Neural progenitor cell (in vitro differentiated cells): ENCODE data around the gene SORT1. TPM values are rescaled to one million over a fixed set of nuclear protein-coding genes. Genes with fewer than 3 reads are reported as not detected.

Source experiments
- DNase-seq: peaks from one replicate; pipeline ENCODE4 v3.0.0-alpha.2; 2016; ENCODE audit warnings: low spot score
- H2AFZ ChIP-seq: fragments of 200-600 bp; sonication (generic); replicated peaks from 2 replicates; pipeline ENCODE4 v1.6.1; 2016; ENCODE audit warnings: antibody characterized with exemption
- H3F3A ChIP-seq: fragments of 200-600 bp; sonication (generic); 2 replicates; pipeline ENCODE4 v1.6.1; 2016; ENCODE audit warnings: antibody characterized with exemption, low read depth
- H3K27ac ChIP-seq: fragments of 200-600 bp; sonication (generic); 2 replicates; pipeline ENCODE4 v1.5.1; 2016; ENCODE audit warnings: mild to moderate bottlenecking
- H3K27me3 ChIP-seq: fragments of 200-600 bp; sonication (generic); 2 replicates; pipeline ENCODE4 v1.6.1; 2016; ENCODE audit warnings: mild to moderate bottlenecking, moderate library complexity
- H3K36me3 ChIP-seq: fragments of 200-600 bp; sonication (generic); 2 replicates; pipeline ENCODE4 v1.5.1; 2016
- H3K4me1 ChIP-seq: fragments of 200-600 bp; sonication (generic); 2 replicates; pipeline ENCODE4 v1.6.1; 2016; ENCODE audit warnings: mixed run types
- H3K4me2 ChIP-seq: fragments of 200-600 bp; sonication (generic); 2 replicates; pipeline ENCODE4 v1.6.1; 2016
- H3K4me3 ChIP-seq: fragments of 200-600 bp; sonication (generic); 2 replicates; pipeline ENCODE4 v1.5.1; 2016
- H3K79me2 ChIP-seq: fragments of 200-600 bp; sonication (generic); 2 replicates; pipeline ENCODE4 v1.6.1; 2016; ENCODE audit warnings: low read depth
- H3K9ac ChIP-seq: fragments of 200-600 bp; sonication (generic); 2 replicates; pipeline ENCODE4 v1.6.1; 2016
- H3K9me3 ChIP-seq: fragments of 200-600 bp; sonication (generic); 2 replicates; pipeline ENCODE4 v1.5.1; 2016; ENCODE audit warnings: low read depth
- H4K20me1 ChIP-seq: fragments of 200-600 bp; sonication (generic); 2 replicates; pipeline ENCODE4 v1.6.1; 2016; ENCODE audit warnings: low read depth
- H3K27ac Mint-ChIP-seq: 3 replicates; pipeline ENCODE4 v1.8.0; 2021; ENCODE audit warnings: mixed read lengths
- H3K27me3 Mint-ChIP-seq: 2 replicates; pipeline ENCODE4 v1.8.0; 2022; ENCODE audit warnings: low read depth, mild to moderate bottlenecking, inconsistent platforms, moderate library complexity, mixed read lengths; ENCODE audit not compliant: insufficient read depth
- H3K36me3 Mint-ChIP-seq: 3 replicates; pipeline ENCODE4 v1.8.0; 2021; ENCODE audit warnings: mixed read lengths
- H3K4me1 Mint-ChIP-seq: 3 replicates; pipeline ENCODE4 v1.8.0; 2021; ENCODE audit warnings: mixed read lengths
- H3K4me3 Mint-ChIP-seq: 3 replicates; pipeline ENCODE4 v1.8.0; 2021; ENCODE audit warnings: mild to moderate bottlenecking, moderate library complexity, mixed read lengths
- H3K9me3 Mint-ChIP-seq: 3 replicates; pipeline ENCODE4 v1.8.0; 2020; ENCODE audit warnings: mixed read lengths
- EZH2 ChIP-seq: fragments of 200-600 bp; sonication (generic); IDR thresholded peaks from 2 replicates; pipeline ENCODE4 v1.6.1; 2017; ENCODE audit warnings: antibody characterized with exemption, mild to moderate bottlenecking, moderate library complexity
- EZH2phosphoT487 ChIP-seq: fragments of 200-600 bp; sonication (generic); IDR thresholded peaks from 2 replicates; pipeline ENCODE4 v1.6.1; 2017; ENCODE audit warnings: antibody characterized with exemption
- total RNA-seq: library from RNA; depleted of rRNA; stranded (reverse); fragments of >200 nt; gene quantifications from 2 replicates; pipeline ENCODE4 v1.2.3, GENCODE V29; 2015; ENCODE audit warnings: low replicate concordance
- TF ChIP-seq, protein P1 (sequence below): fragments of 200-600 bp; sonication (generic); IDR thresholded peaks from 2 replicates; pipeline ENCODE4 v1.5.1; 2017; ENCODE audit warnings: antibody characterized with exemption, mild to moderate bottlenecking

Gene SORT1
- total RNA-seq, 1 donor from 2014 or later = 38.9 TPM

DNA sequence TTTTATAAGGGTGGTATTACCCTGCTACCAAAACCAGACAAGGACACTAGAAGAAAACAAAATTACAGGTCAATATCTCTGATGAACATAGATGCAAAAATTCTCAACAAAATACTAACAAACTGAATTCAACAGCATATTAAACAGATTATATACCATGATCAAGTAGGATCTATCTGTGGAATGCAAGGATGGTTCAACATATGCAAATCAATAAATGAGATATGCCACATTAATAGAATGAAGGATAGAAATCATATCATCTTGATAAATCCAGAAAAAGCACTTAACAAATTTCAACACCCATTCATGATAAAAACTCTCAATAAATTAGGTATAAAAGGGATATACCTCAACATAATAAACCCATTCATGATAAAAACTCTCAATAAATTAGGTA, 66.6 kb downstream of the SORT1 start:
- peaks cover 24% of the 10 kb centered on the region for H3K9me3 Mint-ChIP-seq
- Histone ChIP-seq H3K4me2 (no peak overlapping the region), H3K4me1 (no peaks in the 10 kb centered on the region), H3K79me2 (no peaks in the 10 kb centered on the region), H3K36me3 (peaks cover 38% of the 10 kb centered on the region), H3K27me3 (no peaks in the 10 kb centered on the region), H3K9ac (no peak overlapping the region), H2AFZ (no peak overlapping the region), H4K20me1 (no peaks in the 10 kb centered on the region), H3K27ac (no peak overlapping the region), H3F3A (no peaks in the 10 kb centered on the region), H3K4me3 (no peak overlapping the region), H3K9me3 (peaks cover 12% of the 10 kb centered on the region)
- no peak for TF ChIP-seq EZH2phosphoT487
- TF ChIP-seq, protein P1, sequence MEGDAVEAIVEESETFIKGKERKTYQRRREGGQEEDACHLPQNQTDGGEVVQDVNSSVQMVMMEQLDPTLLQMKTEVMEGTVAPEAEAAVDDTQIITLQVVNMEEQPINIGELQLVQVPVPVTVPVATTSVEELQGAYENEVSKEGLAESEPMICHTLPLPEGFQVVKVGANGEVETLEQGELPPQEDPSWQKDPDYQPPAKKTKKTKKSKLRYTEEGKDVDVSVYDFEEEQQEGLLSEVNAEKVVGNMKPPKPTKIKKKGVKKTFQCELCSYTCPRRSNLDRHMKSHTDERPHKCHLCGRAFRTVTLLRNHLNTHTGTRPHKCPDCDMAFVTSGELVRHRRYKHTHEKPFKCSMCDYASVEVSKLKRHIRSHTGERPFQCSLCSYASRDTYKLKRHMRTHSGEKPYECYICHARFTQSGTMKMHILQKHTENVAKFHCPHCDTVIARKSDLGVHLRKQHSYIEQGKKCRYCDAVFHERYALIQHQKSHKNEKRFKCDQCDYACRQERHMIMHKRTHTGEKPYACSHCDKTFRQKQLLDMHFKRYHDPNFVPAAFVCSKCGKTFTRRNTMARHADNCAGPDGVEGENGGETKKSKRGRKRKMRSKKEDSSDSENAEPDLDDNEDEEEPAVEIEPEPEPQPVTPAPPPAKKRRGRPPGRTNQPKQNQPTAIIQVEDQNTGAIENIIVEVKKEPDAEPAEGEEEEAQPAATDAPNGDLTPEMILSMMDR = no peak
- no peak for TF ChIP-seq EZH2
- DNase-seq = no peak
- H3K27me3 Mint-ChIP-seq = no peaks in the 10 kb centered on the region
- H3K4me1 Mint-ChIP-seq = peaks cover 3% of the 10 kb centered on the region
- H3K27ac Mint-ChIP-seq = no peak overlapping the region
- H3K36me3 Mint-ChIP-seq = peaks cover 56% of the 10 kb centered on the region
- no peak overlapping the region for H3K4me3 Mint-ChIP-seq

DNA sequence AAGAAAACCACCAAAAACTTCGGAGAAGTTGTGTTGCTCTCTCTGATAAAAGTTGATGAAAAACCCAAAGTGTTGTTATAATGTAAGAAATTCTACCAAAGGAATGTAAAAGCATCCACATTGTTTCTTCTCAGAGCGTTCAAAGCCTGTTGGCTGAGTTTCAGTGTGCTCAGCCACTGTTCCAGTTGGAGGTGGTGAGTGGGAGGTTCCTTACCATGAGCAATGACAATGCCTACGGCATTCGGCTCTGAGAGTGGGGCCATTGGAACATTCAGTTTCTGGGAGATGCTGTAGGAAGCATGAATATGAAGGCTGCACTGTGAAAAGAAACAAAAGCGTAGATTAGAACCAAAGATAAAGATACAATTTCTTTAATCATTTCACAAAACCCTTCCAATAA, 70.4 kb downstream of the SORT1 start:
- Histone ChIP-seq H3K36me3 (peaks cover 26% of the 10 kb centered on the region), H3K79me2 (no peaks in the 10 kb centered on the region), H3K9ac (no peak overlapping the region), H3K4me2 (no peak overlapping the region), H3K4me3 (no peak overlapping the region), H3K4me1 (no peaks in the 10 kb centered on the region), H3K27ac (no peak overlapping the region), H3K27me3 (no peaks in the 10 kb centered on the region), H4K20me1 (no peaks in the 10 kb centered on the region), H2AFZ (no peak overlapping the region), H3F3A (no peaks in the 10 kb centered on the region), H3K9me3 (peaks cover 8% of the 10 kb centered on the region)
- peaks cover 3% of the 10 kb centered on the region for H3K4me1 Mint-ChIP-seq
- DNase-seq = no peak
- TF ChIP-seq, protein P1 = no peak
- TF ChIP-seq EZH2phosphoT487 (no peak), EZH2 (no peak)
- H3K36me3 Mint-ChIP-seq = peaks cover 36% of the 10 kb centered on the region
- H3K27me3 Mint-ChIP-seq = no peaks in the 10 kb centered on the region
- no peak overlapping the region for H3K27ac Mint-ChIP-seq
- peaks cover 15% of the 10 kb centered on the region for H3K9me3 Mint-ChIP-seq
- H3K4me3 Mint-ChIP-seq = no peak overlapping the region

DNA sequence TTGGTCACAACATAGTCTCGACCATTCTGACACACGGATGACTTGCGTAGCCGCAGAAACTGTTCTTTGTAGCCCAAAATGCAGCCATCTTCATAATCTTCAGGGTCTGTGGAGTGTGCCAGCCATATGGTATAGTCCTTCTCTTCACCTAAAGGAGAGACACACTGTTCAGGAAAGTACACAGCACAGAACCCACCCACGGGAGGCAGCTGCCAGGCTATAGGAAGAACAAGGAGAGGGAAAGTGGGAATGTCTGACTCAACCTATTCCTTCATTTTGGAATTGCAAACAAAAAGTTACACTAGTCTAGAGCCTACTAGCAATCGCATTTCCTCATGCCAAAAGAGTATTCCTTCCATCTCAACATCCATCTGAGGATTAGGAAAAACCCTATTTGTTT, 74.7 kb downstream of the SORT1 start:
- H3K9ac ChIP-seq = no peak overlapping the region

More for the DNA sequence above, 74.7 kb downstream of the SORT1 start:
- TF ChIP-seq EZH2 (no peak), EZH2phosphoT487 (no peak)
- TF ChIP-seq, protein P1 = no peak
- H2AFZ ChIP-seq = no peak overlapping the region
- H3K4me2 ChIP-seq = no peak overlapping the region
- H3K4me1 ChIP-seq = no peaks in the 10 kb centered on the region
- Mint-ChIP-seq H3K27ac (no peak overlapping the region), H3K27me3 (peaks cover 2% of the 10 kb centered on the region), H3K4me3 (no peak overlapping the region), H3K9me3 (no peaks in the 10 kb centered on the region), H3K36me3 (peaks cover 32% of the 10 kb centered on the region), H3K4me1 (peaks cover 3% of the 10 kb centered on the region)
- DNase-seq = no peak
- H3F3A ChIP-seq = no peaks in the 10 kb centered on the region
- H3K79me2 ChIP-seq = no peaks in the 10 kb centered on the region
- no peaks in the 10 kb centered on the region for H3K9me3 ChIP-seq
- no peak overlapping the region for H3K27ac ChIP-seq
- no peaks in the 10 kb centered on the region for H4K20me1 ChIP-seq
- no peak overlapping the region for H3K4me3 ChIP-seq
- no peaks in the 10 kb centered on the region for H3K27me3 ChIP-seq
- peaks cover 8% of the 10 kb centered on the region for H3K36me3 ChIP-seq
